Natural killer cell (primary cell): ENCODE measurements around the gene CRYBA4. TPM values are rescaled to one million over a fixed set of nuclear protein-coding genes. Genes with fewer than 3 reads are reported as not detected.

Source experiments
- ATAC-seq, 3 donors: fragments of 150-1000 bp in 2 of 3; fragments of 200-7000 bp in 1 of 3; cut with Tn5 transposase; 1 replicate in 1 of 3; 2 replicates in 2 of 3; pipeline ENCODE4 v1.10.0; 2021; ENCODE audit warnings: mild to moderate bottlenecking in 2 of 3, moderate library complexity in 2 of 3
- DNase-seq, 2 donors: peaks; one replicate each; pipeline versions ENCODE4 v3.0.0 to v3.0.0-alpha.2; 2013 to 2021; ENCODE audit warnings: mixed read lengths in 1 of 2
- H3K27ac ChIP-seq: one replicate; pipeline ENCODE4 v1.5.1; 2013; ENCODE audit warnings: mild to moderate bottlenecking, low read length
- H3K27me3 ChIP-seq: one replicate; pipeline ENCODE4 v1.6.1; 2013; ENCODE audit warnings: low read length; ENCODE audit not compliant: control insufficient read depth, insufficient read depth
- H3K36me3 ChIP-seq: one replicate; pipeline ENCODE4 v1.6.1; 2013; ENCODE audit warnings: low read length; ENCODE audit not compliant: control insufficient read depth, insufficient read depth
- H3K4me1 ChIP-seq: one replicate; pipeline ENCODE4 v1.6.1; 2013; ENCODE audit warnings: low read length; ENCODE audit not compliant: control insufficient read depth, insufficient read depth
- H3K4me3 ChIP-seq: one replicate; pipeline ENCODE4 v1.5.1; 2013; ENCODE audit warnings: low read length
- H3K9me3 ChIP-seq: one replicate; pipeline ENCODE4 v1.6.1; 2013; ENCODE audit warnings: low read length; ENCODE audit not compliant: control insufficient read depth, insufficient read depth
- H3K27ac Mint-ChIP-seq, 2 donors: one replicate each; pipeline ENCODE4 v1.8.0; 2022; ENCODE audit warnings: mild to moderate bottlenecking in 2 of 2, mixed read lengths in 2 of 2, moderate library complexity in 1 of 2
- H3K27me3 Mint-ChIP-seq, 2 donors: one replicate each; pipeline ENCODE4 v1.8.0; 2022; ENCODE audit warnings: low read depth in 2 of 2, mixed read lengths in 2 of 2
- H3K36me3 Mint-ChIP-seq: one replicate; pipeline ENCODE4 v1.8.0; 2022; ENCODE audit warnings: mixed read lengths
- H3K4me1 Mint-ChIP-seq, 2 donors: one replicate each; pipeline ENCODE4 v1.8.0; 2022; ENCODE audit warnings: mixed read lengths in 2 of 2
- H3K4me3 Mint-ChIP-seq: one replicate; pipeline ENCODE4 v1.8.0; 2022; ENCODE audit warnings: mild to moderate bottlenecking, moderate library complexity, mixed read lengths
- H3K9me3 Mint-ChIP-seq, 2 donors: one replicate each; pipeline ENCODE4 v1.8.0; 2022; ENCODE audit warnings: mixed read lengths in 2 of 2
- CTCF ChIP-seq: fragments of 200-600 bp; IDR thresholded peaks from one replicate; pipeline ENCODE4 v1.8.0; 2022; ENCODE audit warnings: antibody characterized with exemption
- WGBS: methylation state at CpG from one replicate; pipeline ENCODE4 v1.1.7; 2013; ENCODE audit warnings: missing lambda C conversion rate; ENCODE audit not compliant: insufficient coverage; 5-methylcytosine and 5-hydroxymethylcytosine counted together
- intact Hi-C: fragments of 100-400 bp; cut with micrococcal nuclease; formaldehyde crosslinking; loops from one replicate; pipeline ENCODE4 v1.14.2; 2022
- total RNA-seq, 4 donors: library from RNA; stranded (reverse); fragments of 120-200 nt in 1 of 4; gene quantifications; one replicate each; pipeline versions ENCODE4 v1.2.3 to v1.2.4, GENCODE V29; 2013 to 2022

Gene CRYBA4
- total RNA-seq, 3 donors from 2014 or later (not counting 1 experiment from before 2014, with no cell fraction given): 0.59 TPM; not detected in 2

GRCh38 chr22:26597026-26597425 is 24.7 kb upstream of the CRYBA4 start:
- 30% methylated on average over 4 of the region's 4 CpGs for WGBS
- Histone ChIP-seq H3K4me1 (peaks cover 74% of the 10 kb centered on the region), H3K36me3 (no peaks in the 10 kb centered on the region), H3K4me3 (no peak overlapping the region), H3K27ac (peak overlapping the region; percentile 51), H3K27me3 (no peaks in the 10 kb centered on the region), H3K9me3 (no peaks in the 10 kb centered on the region)
- Mint-ChIP-seq H3K27me3 (no peaks in the 10 kb centered on the region), H3K9me3 (no peaks in the 10 kb centered on the region), H3K36me3 (no peaks in the 10 kb centered on the region), H3K4me3 (peak overlapping the region; percentile 61), H3K27ac (peak overlapping the region; percentile 87 to 89), H3K4me1 (peaks cover 63 to 80% of the 10 kb centered on the region in 2 donors)
- ATAC-seq (peak; percentile 37 to 75 (median 68)), DNase-seq (peak in 1 of 2 donors; percentile 77)
- no peak for TF ChIP-seq CTCF
- intact Hi-C loops: no loop called here

GRCh38 chr22:26597480-26597879 is 24.3 kb upstream of the CRYBA4 start:
- Mint-ChIP-seq H3K4me1 (peaks cover 59 to 75% of the 10 kb centered on the region in 2 donors), H3K9me3 (no peaks in the 10 kb centered on the region), H3K36me3 (no peaks in the 10 kb centered on the region), H3K27me3 (no peaks in the 10 kb centered on the region), H3K27ac (peak overlapping the region; percentile 87 to 89), H3K4me3 (peak overlapping the region; percentile 61)
- H3K36me3 ChIP-seq: no peaks in the 10 kb centered on the region
- H3K27ac ChIP-seq: peak overlapping the region; percentile 51
- DNase-seq (no peak), ATAC-seq (no peak)
- intact Hi-C loops: no loop called here
- peaks cover 69% of the 10 kb centered on the region for H3K4me1 ChIP-seq
- WGBS: 94% methylated on average over 1 of the region's 4 CpGs
- TF ChIP-seq CTCF: no peak
- H3K4me3 ChIP-seq: no peak overlapping the region
- no peaks in the 10 kb centered on the region for H3K9me3 ChIP-seq
- H3K27me3 ChIP-seq: no peaks in the 10 kb centered on the region

GRCh38 chr22:26599505-26599904 is 22.3 kb upstream of the CRYBA4 start:
- Histone ChIP-seq H3K36me3 (no peaks in the 10 kb centered on the region), H3K27me3 (no peaks in the 10 kb centered on the region), H3K9me3 (no peaks in the 10 kb centered on the region), H3K4me1 (peaks cover 49% of the 10 kb centered on the region), H3K27ac (no peak overlapping the region), H3K4me3 (no peak overlapping the region)
- Mint-ChIP-seq H3K27ac (peak overlapping the region; percentile 87 to 89), H3K36me3 (no peaks in the 10 kb centered on the region), H3K27me3 (no peaks in the 10 kb centered on the region), H3K9me3 (no peaks in the 10 kb centered on the region), H3K4me3 (no peak overlapping the region), H3K4me1 (peaks cover 48 to 61% of the 10 kb centered on the region in 2 donors)
- TF ChIP-seq CTCF: no peak
- DNase-seq (no peak), ATAC-seq (no peak)
- intact Hi-C loops: no loop called here
- 93% methylated on average over 11 of the region's 11 CpGs for WGBS

GRCh38 chr22:26601726-26602125 is 20.0 kb upstream of the CRYBA4 start:
- ATAC-seq: no peak
- H3K4me1 Mint-ChIP-seq: peaks cover 39 to 59% of the 10 kb centered on the region in 2 donors
- Histone ChIP-seq H3K9me3 (no peaks in the 10 kb centered on the region), H3K4me3 (no peak overlapping the region), H3K27me3 (no peaks in the 10 kb centered on the region), H3K4me1 (peaks cover 30% of the 10 kb centered on the region), H3K36me3 (no peaks in the 10 kb centered on the region), H3K27ac (no peak overlapping the region)
- no peak for TF ChIP-seq CTCF
- intact Hi-C loops: no loop called here
- 98% methylated on average over 12 of the region's 12 CpGs for WGBS
- H3K36me3 Mint-ChIP-seq: no peaks in the 10 kb centered on the region
- no peaks in the 10 kb centered on the region for H3K27me3 Mint-ChIP-seq
- H3K27ac Mint-ChIP-seq: no peak overlapping the region
- no peaks in the 10 kb centered on the region for H3K9me3 Mint-ChIP-seq
- H3K4me3 Mint-ChIP-seq: no peak overlapping the region
- no peak for DNase-seq
